AG04450 (cell line): ENCODE data around the gene SND1. TPM values are rescaled to one million over a fixed set of nuclear protein-coding genes. Genes with fewer than 3 reads are reported as not detected.

ENCODE experiments used
- CTCF ChIA-PET: fragments of 300-600, 350-600 bp; formaldehyde crosslinking; extraction: SDS; loops from one replicate; lab custom pipeline; 2022; ENCODE audit warnings: antibody characterized with exemption, inconsistent platforms; lab: Charles Lee
- POLR2A ChIA-PET: fragments of 350-600 bp; formaldehyde crosslinking; extraction: SDS; loops from one replicate; lab custom pipeline; 2021; ENCODE audit warnings: antibody characterized with exemption, inconsistent platforms; lab: Yijun Ruan, JAX
- DNase-seq: peaks from one replicate; pipeline ENCODE4 v3.0.0-alpha.2; 2011; ENCODE audit warnings: low read depth, low spot score
- H3K27ac ChIP-seq: one replicate; pipeline ENCODE4 v1.5.1; 2012; ENCODE audit warnings: low read depth, low read length, control low read depth
- H3K27me3 ChIP-seq: one replicate; pipeline ENCODE4 v1.6.0; 2012; ENCODE audit warnings: low read length; ENCODE audit not compliant: control insufficient read depth, insufficient read depth
- H3K4me3 ChIP-seq: 2 replicates; pipeline ENCODE4 v1.5.1; 2011; ENCODE audit warnings: mild to moderate bottlenecking, low read depth, low read length, control low read depth
- H3K9me3 ChIP-seq: 2 replicates; pipeline ENCODE4 v1.5.1; 2012; ENCODE audit warnings: low read length; ENCODE audit not compliant: control insufficient read depth, insufficient read depth
- CTCF ChIP-seq: IDR thresholded peaks from 2 replicates; pipeline ENCODE4 v1.5.1; 2011; ENCODE audit warnings: low read depth, low read length, control low read depth, inconsistent platforms
- polyA plus RNA-seq: library from polyadenylated mRNA; depleted of rRNA; stranded (reverse); fragments of >200 nt; gene quantifications from 2 replicates; pipeline ENCODE4 v1.2.3, GENCODE V29; 2011

The SND1 gene
- polyA plus RNA-seq, 1 experiment = 247 TPM

- ChIA-PET CTCF (no interaction called here), POLR2A (no interaction called here)
- no peak for DNase-seq
- Histone ChIP-seq H3K27me3 (no peaks in the 10 kb centered on the region), H3K27ac (no peak overlapping the region), H3K9me3 (no peaks in the 10 kb centered on the region), H3K4me3 (no peak overlapping the region)
- TF ChIP-seq CTCF = no peak
Measured at GRCh38 chr7:127845522-127846214, 193.7 kb downstream of the SND1 start.

GRCh38 chr7:127847641-127848040, 195.6 kb downstream of the SND1 start:
- TF ChIP-seq CTCF = no peak
- no peaks in the 10 kb centered on the region for H3K27me3 ChIP-seq
- no peaks in the 10 kb centered on the region for H3K9me3 ChIP-seq
- no peak overlapping the region for H3K4me3 ChIP-seq
- ChIA-PET CTCF (interaction anchor here (1.0 kb wide), 1 partner anchor 187 kb away, joined by 3 read pairs; no protein-coding TSS in a partner anchor), POLR2A (no interaction called here)
- no peak overlapping the region for H3K27ac ChIP-seq
- DNase-seq = no peak

GRCh38 chr7:127848241-127848640, 196.2 kb downstream of the SND1 start:
- ChIA-PET CTCF (no interaction called here), POLR2A (no interaction called here)

GRCh38 chr7:127850195-127850594, 198.2 kb downstream of the SND1 start:
- DNase-seq = no peak
- POLR2A ChIA-PET = no interaction called here
- Histone ChIP-seq H3K9me3 (no peaks in the 10 kb centered on the region), H3K4me3 (no peak overlapping the region), H3K27ac (no peak overlapping the region), H3K27me3 (no peaks in the 10 kb centered on the region)
- CTCF ChIA-PET = no interaction called here
- TF ChIP-seq CTCF = no peak

More at GRCh38 chr7:127848241-127848640, 196.2 kb downstream of the SND1 start:
- no peak overlapping the region for H3K27ac ChIP-seq
- DNase-seq = no peak
- no peak for TF ChIP-seq CTCF
- no peaks in the 10 kb centered on the region for H3K9me3 ChIP-seq
- H3K27me3 ChIP-seq = no peaks in the 10 kb centered on the region
- H3K4me3 ChIP-seq = no peak overlapping the region

GRCh38 chr7:127854383-127854782, 202.4 kb downstream of the SND1 start:
- CTCF ChIA-PET = no interaction called here
- POLR2A ChIA-PET = no interaction called here
- no peaks in the 10 kb centered on the region for H3K9me3 ChIP-seq
- no peak overlapping the region for H3K4me3 ChIP-seq
- DNase-seq = no peak
- TF ChIP-seq CTCF = no peak
- H3K27me3 ChIP-seq = no peaks in the 10 kb centered on the region
- H3K27ac ChIP-seq = no peak overlapping the region
